ENCODE results near the gene SCLY.

- TF ChIP-seq CTCF (conservative IDR thresholded peaks at IDR 0.05 in 1 of 2, IDR thresholded peaks at IDR 0.05 in 1 of 2; ENCODE audit: low read depth in 1 of 2, low read length in 2 of 2) (no peak), EZH2 (IDR thresholded peaks at IDR 0.05; ENCODE audit: low read length, missing control alignments) (no peak)
Measured at GRCh38 chr2:238100049-238100820, 39.4 kb downstream of the SCLY start, which contains the start of gene ESPNL.
